T-helper 22 cell (primary cell): ENCODE measurements around the gene ABLIM3.

ENCODE experiments used
- DNase-seq: peaks from one replicate; pipeline ENCODE4 v3.0.0-alpha.2; 2020; ENCODE audit warnings: low read depth

Gene ABLIM3

DNA sequence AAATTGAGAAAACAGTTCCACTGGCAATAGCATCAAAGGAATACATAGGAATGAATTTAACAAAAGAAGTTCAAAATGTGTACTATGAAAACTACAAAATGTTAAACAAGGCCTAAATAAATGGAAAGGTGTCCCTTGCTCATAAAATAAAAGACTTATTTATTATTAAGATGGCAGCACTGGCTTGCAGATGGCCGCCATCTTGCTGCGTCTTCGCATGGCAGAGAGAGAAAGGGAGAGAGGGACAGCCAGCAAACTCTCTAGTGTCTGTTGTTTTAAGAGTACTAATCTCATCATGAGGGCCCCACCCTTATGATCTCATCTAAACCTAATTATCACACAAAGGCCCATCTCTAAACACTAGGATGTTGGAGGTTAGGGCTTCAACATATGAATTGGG, 47.1 kb downstream of the ABLIM3 start:
- DNase-seq, result no peak

- DNase-seq, result no peak
These were observed 54.1 kb downstream of the ABLIM3 start for GRCh38 chr5:149195337-149195887.

- no peak for DNase-seq
These were observed 54.7 kb downstream of the ABLIM3 start for GRCh38 chr5:149195962-149196361.

- DNase-seq, result no peak
These were observed 56.9 kb downstream of the ABLIM3 start for GRCh38 chr5:149198148-149198547.

DNA sequence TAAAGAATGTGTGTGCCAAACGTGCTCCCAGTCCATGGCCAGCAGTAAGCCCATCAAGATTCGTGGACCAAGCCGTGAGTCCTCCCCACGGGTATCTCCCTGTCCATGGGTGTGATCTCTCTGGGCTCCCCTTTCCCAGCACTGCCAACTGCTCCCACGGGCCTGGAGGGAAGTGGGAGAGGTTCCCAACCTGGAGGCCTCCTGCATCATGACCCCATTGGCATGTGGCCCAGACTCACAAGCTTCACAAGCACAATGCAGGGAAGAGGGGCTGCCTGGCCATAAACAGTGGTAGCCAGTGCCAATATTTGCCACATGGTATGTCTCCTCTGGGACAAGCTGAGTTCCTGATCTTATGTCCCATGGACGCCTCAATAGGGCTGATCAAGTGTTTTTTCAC, 59.1 kb downstream of the ABLIM3 start:
- no peak for DNase-seq

GRCh38 chr5:149201121-149201637, 59.9 kb downstream of the ABLIM3 start:
- DNase-seq, result no peak

DNA sequence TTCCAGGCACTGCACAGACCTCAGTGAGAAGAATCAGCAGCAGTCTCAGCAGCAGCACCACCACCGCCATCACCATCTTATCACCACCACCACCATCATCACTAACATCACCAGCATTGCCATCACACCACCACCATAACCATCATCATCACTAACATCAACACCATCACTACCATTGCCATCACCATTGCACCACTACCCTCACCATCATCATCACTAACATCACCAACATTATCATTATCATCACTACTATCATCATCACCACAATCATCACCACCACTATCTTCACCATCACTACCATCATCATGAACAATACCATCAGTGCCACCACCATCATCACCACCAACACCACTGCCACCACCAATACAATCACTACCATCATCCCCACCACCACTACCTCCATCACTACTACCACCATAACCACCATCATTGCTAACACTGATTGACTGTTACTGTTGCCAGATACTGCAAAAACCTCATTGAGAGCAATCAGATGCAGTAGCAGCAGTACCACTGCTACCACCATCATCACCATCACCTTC, 61.7 kb downstream of the ABLIM3 start:
- DNase-seq, result no peak

DNA sequence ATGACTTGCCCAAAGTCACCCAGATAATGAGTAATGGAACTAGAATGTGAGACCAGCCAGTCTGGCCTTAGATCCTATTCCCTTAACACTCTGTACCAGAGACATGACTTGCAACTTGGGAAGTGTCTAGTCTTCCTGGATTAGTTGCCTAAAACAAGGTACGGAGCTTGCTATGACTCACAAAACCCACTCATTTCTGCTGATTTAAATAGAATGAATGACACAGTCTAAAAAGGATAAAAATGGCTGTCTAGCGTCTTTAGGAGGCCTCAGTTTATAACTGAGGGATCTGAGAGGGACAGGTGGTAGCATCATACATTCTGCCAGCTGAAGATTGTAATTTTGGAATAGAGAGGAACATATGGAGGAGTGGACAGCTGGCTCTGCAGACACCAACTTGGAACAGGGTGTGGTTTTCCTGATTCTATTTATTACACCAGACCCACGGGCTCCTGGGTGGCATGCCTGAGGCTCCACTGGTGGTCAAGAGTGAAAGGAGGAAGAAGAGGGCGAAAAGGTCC, 62.7 kb downstream of the ABLIM3 start:
- no peak for DNase-seq

GRCh38 chr5:149205625-149206523, 64.6 kb downstream of the ABLIM3 start:
- DNase-seq, result no peak

DNA sequence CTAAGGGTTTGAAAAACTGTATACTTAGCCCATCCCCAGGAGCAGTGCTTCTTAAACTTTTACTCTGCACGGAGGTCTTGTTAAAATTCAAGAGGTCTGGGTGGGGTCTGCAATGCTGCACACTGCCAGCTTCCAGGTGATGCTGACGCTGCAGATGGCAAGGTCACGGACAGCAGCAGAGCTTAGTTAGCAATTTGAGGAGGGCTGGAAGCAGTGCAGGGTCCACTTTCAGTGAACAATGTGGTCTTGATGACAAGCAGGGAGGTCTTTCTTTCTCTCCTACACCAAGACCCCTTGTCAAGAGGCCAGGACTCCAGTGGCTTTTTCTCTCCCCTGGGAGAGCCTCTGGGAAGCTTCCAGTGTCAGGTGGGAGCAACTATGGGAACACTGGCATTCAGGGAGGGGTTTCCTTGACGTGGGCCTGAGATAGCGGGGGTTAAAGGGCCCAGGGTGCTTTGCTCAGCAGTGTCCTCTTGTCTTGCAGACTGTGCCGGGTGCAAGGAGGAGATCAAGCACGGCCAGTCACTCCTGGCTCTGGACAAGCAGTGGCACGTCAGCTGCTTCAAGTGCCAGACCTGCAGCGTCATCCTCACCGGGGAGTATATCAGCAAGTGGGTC, 65.3 kb downstream of the ABLIM3 start:
- no peak for DNase-seq

GRCh38 chr5:149207831-149208230, 66.5 kb downstream of the ABLIM3 start:
- DNase-seq, result no peak

DNA sequence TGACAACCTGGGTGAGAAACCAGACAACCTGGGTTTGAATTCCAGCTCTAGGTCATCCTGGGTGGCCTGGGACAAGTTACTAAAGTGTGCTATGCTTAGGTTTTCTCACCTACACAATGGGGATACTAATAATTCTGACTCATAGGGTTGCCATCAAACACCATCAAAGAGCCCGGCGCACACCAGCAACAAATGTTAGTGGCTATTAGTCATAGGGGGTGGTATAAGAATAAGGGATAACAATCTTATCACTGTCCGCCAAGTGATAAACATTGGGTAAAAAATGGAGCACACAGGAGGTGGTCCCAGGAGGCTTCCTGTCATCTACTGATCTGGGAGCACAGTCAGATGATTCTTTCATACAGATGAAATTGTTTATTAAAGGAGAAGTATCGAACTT, 68.9 kb downstream of the ABLIM3 start:
- no peak for DNase-seq

- DNase-seq, result no peak
These were observed 69.7 kb downstream of the ABLIM3 start for GRCh38 chr5:149210968-149211490.

- DNase-seq, result no peak
These were observed 70.3 kb downstream of the ABLIM3 start for GRCh38 chr5:149211566-149211965.

DNA sequence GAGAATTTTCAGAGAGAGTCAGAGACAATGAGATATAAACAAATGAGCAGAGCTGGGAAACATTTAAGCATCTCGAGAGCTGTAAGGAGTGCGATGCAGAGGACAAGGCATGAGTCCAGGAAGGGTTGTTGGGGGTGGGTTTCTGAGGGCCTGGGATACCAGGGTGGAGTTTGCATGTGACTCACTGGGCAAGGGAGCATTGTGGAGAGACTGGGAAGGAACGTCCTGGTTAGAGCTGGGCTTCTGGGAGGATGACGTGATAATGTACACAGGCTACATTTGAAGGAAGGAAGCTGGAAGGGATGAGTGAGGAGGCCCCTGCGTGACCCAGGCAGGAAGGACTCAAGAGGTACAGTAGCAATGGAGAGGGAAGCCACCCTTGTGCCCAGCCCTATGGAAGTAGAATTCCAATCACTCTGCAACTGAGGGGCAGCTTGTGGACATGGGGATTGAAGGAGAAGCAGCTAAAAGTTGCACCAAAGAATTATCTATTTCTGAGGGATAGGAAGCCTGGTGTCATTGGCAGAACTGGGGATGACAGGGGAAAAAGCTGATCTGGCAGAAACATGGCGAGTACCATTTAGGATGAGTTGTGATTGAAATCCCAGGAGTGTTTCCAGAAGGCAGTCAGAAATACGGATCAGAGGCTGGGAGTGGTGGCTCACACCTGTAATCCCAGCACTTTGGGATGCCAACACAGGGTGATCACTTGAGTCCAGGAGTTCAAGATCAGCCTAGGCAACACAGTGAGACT, 71.1 kb downstream of the ABLIM3 start:
- no peak for DNase-seq

- no peak for DNase-seq
These were observed 72.1 kb downstream of the ABLIM3 start for GRCh38 chr5:149213264-149213880.

DNA sequence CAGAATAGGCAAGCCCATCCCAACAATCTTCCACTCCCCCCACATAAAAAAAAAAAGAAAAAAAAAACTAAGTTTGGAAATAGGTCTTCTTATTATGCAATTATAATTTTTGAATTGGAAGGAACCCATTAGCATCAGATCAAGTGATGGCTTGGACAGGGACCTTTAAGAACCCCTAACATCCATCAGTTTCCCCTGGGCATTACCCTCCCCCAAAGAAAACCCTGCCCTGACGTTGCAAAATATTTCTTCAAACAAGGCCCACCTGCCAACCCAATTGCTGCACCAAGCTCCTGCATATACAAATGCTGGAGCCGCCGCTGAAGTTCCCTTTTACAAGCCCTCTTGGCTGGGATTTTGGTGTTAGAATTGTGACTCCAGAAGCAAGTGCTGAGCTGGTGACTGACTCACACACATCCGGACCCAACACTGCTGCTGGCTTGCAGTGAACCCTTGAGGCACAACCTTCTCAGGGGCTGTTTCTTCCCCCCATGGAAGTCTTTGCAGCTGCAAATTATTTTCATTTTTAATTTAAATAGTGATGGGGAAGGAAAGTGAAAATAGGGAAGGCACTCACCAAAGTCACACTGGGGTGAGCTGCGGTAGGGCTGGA, 74.3 kb downstream of the ABLIM3 start:
- no peak for DNase-seq

DNA sequence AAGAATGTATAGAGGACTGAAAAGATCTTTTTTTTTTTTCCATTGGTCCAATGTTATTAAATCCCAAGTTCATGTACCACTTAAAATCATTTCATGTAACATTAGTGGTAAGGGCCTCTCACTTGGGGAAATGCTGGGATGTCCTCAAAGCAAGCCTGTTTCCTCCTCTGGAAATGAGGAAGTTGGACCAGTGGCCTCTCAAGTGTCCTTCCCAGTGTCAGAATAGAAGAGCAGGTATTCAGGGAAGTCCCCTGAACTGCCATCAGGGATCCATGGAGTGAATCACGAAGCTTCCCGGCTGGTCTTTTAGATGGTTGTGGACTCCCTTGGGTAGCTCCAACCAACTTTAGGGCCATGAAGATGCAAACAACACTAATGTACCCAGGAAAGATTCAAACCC, 75.2 kb downstream of the ABLIM3 start:
- no peak for DNase-seq

DNA sequence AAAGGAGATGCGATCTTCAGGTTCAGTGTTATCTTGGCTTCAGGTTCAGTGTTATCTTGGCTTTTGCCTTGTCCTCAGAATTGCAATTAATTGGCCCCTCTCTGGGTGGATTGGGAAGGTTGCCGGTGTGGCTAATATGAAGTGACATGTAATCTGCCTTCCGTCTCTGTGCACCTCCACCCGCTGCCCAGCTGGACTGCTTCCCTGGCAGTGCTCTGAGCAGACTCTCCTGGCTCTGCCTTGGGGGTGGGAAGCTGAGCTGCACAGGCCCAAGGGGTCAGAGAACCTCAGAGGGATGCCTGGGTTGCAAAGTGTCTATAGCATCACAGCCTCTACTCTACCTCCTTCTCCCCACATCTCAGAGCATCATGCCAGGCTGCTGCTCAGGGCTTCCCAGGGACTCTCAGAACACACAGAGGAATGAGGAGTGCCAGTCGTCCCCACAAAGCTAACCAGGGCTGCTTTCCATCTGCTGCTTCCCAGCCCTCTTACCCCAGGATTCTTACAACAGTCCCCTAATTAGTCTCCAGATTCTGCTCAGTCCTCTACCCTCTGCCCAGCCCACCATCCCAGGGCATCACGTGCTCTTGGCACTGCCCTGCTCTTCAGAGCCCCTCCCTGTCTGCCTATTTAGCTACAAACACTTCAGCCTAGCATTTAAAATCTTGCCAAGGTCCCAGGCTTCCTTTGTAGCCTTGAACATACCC, 76.0 kb downstream of the ABLIM3 start:
- DNase-seq, result no peak

- no peak for DNase-seq
These were observed 76.5 kb downstream of the ABLIM3 start for GRCh38 chr5:149217803-149218155.
